HG03095 (cell line): ENCODE measurements around the gene PCDH1.
"Not testable (repeated sequence)": the region's sequence is repeated elsewhere in the genome, so short reads cannot be mapped to it uniquely, and the experiment has no call there.

ENCODE experiments used
- ATAC-seq: cut with Tn5 transposase; IDR thresholded peaks from one replicate; pipeline ENCODE4 v1.9.1; 2021; ENCODE audit warnings: moderate library complexity; ENCODE audit not compliant: unreplicated experiment

Gene PCDH1

DNA sequence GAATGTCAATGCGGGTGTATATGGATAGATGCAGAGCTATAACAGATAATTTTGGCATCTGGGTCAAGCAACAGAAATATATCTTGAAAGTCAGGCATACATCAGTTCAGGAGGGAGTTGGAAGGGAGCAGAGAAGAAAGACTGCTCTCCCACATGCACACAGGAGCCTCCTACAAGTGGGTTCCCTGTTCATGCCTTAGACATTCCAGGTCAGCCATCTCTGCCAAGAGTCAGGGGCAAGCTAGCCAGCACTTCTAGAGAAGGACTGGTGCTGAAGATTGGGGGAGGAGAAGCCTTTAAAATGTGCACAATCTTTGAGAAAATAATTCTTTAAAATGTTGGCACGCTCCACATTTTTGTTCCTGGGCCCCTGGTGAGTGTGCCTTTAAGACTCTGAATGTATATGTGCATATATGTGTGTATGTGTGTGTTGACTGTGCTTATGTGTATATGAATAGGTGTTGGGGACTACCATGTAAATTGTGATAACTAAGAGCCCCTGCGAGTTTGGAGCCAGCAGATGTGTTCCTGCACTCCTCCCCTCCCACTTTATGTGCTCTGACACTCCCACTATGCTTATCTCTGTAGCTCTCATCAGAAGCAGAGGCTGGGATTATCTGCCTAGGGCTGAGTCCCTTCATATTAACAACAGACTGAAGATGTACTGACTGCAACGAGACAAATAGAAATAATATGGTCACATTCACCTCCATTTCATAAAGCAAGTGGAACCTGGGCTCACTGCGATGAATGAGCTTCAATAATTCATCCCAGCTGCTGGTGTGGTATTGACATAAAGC lies 24.0 kb upstream of the PCDH1 start:
- no peak for ATAC-seq

- ATAC-seq: no peak
Observed at GRCh38 chr5:141898448-141899049, 20.3 kb upstream of the PCDH1 start.

- ATAC-seq: no peak
Observed at GRCh38 chr5:141897425-141897824, 19.2 kb upstream of the PCDH1 start.

DNA sequence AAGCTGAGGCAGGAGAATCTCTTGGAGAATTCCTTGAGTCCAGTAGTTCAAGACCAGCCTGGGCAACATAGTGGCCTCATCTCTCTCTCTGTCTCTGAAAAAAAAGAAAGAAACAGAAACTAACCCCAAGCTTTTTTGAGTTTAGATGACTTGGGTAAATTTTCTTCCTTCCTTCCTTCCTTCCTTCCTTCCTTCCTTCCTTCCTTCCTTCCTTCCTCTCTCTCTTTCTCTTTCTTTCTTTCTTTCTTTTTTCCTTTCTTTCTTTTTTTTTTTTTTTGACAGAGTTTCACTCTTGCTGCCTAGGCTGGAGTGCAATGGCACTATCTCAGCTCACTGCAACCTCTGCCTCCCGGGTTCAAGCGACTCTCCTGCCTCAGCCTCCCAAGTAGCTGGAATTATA lies 12.2 kb upstream of the PCDH1 start:
- not testable (repeated sequence) for ATAC-seq

GRCh38 chr5:141889282-141889871 lies 11.2 kb upstream of the PCDH1 start:
- ATAC-seq: no peak

- ATAC-seq: no peak
Observed at GRCh38 chr5:141883892-141884318, 5.7 kb upstream of the PCDH1 start.

GRCh38 chr5:141883184-141883891 lies 5.1 kb upstream of the PCDH1 start:
- ATAC-seq: no peak

DNA sequence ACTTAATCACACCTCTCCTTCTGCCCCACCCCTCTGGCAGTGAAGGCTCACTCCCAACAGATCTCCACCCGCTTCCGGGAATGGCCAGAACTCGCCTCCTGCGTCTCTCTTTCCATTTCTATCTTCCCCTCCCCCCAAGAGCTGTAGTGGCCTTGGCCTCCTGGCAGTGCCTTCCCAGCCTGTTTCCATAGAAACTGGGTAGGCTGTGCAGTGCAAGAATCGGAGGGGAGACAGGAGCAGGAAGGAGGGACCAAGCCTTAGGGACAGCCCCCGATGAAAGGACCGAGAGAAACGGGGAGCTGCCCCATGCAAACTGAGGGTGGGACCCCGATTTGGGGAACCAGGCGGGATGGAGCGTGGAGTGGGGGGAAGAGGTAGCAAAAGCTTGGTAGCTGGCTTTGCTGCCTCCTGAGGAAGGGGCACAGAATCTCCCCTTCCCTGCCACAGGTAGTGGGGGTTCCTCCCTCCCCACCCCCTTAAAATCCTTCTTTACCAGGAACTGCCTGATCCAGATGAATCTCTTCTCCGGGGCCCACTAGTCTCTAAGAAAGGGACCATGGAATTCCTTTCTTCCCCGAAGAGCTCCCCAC lies 4.5 kb upstream of the PCDH1 start:
- no peak for ATAC-seq

DNA sequence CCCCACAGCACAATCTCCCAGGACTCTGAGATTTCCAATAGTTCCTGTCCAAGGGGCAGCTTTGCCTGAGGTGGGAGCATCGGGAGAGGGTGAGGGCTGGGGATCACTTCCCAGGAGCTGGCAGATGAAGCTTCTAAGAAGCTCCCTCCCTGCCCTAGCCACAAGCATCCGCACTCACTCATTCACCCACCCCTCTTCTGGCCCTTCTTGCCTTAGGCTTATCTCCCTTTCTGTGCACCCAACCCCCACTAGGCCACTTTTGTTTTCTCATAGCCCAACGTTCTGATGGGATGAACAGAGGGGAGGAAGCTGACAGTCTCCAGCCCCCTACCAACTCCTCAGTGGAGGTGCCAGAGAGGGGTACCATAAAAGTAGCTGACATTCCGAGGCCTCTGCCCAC lies 3.7 kb upstream of the PCDH1 start:
- no peak for ATAC-seq

GRCh38 chr5:141880961-141881801 lies 3.0 kb upstream of the PCDH1 start:
- ATAC-seq: no peak

DNA sequence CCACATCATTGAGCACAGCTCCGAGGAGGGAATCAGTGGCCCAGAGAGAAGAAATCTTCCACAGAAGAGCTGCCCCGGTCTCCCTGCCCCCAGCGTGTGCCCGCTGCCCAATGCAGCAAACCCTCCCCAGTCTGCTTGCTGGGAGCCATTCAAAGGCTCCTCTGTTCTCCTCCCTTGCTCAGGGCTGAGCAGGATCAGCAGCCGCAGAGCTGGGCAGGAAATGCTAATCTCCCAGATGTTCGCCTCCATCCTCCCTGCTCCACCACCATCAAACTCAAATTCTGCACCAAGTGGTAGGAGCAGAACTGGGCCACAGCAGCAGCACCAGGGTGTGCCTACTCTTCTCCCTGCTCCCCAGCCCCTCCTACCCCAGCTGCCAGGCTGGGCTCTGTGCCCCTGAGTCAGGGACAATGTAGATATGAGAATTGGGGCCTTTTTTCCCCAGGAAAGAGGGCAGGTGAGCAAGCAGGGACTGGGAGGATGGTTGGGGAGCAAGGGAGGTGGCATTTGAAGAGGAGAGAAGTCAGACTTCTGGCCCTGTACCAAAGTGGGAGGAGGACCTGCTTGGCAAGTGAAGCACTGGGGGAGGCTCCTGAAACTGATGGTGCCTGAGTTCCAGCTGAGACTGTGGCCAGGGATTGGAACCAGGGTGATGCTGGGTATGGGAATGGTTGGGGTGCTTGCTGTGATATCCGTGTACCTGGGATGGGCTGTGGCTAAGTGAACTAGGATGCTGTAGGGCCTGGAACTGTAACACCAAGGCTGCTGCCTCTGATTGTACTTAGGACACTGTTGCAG lies 1.9 kb upstream of the PCDH1 start:
- no peak for ATAC-seq

- ATAC-seq: no peak
Observed at GRCh38 chr5:141879426-141879759, 1.2 kb upstream of the PCDH1 start.

DNA sequence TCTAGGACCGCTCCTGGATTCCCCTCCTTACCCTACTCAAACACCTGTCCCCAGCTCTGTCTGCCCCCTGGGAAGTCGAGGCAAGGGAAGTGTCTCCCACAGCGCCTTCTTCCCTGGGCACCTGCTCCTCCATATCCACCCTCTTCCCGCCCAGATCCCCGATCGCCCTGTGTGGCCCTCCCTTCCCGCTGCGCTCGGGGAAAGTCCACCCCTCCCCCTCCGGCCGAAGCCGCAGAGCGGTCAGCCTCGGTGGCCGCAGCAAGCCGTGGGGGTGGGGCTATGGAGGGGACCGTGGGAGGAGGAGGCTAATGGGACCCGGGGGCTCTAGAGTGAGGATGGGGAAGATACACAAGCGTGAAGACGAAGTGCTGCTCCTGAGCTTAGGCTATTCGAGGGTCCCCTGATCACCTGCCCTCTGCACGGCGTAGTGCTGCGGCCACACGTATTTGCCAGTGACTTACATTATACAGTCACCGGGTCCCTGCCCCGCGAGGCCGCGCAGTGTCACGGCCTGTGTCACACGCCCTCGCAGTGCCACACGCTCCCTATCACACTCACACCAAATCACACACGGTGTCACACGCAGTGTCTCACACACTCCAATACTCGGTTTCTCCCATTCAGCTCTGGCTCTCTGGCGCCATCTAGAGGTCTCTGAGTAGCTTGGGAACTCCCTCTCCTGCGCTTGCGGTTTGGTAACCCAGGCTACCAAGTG lies 658 bp upstream of the PCDH1 start:
- ATAC-seq: peak; percentile 86

DNA sequence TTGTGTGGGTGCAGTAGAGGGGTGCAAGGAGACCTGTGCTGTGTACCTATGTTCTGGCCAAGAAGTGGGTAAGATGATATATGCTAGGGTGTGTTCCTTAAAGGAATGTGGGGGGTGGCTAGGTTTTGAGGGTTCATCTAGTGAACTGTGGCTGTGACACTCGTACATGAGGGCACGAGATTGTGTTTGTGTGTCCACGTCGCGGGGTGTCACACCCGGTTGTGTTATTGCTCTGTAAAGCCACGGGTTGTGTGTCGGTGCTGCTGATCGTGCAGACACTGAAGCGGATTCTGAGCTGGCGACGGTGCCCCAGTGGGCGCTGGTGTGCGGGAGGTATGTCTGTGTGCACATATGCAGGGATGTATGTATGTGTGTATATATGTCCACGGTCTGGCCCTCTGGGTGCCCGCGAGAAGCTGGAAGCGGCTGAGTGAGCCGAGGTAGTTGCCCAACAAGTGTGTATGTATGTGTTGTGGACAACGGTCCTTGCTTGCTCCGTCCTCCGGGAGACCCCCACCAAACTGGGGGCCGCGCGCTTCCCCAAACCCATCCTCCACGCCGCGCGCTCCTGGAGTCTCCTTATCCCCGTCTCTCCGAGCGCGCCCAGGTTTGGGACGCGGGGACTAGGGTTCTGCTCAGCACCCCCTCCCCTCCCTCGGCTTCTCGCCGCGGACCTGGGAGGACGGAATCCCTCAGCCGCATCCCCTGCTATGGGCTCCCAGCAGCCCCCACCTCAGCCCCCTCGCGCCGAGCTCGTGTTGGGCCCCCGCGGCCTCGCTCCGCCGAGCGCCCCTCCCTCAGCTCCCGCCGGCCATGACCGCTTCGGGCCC lies 639 bp downstream of the PCDH1 start:
- no peak for ATAC-seq

GRCh38 chr5:141876628-141877355 lies 1.4 kb downstream of the PCDH1 start:
- ATAC-seq: no peak

DNA sequence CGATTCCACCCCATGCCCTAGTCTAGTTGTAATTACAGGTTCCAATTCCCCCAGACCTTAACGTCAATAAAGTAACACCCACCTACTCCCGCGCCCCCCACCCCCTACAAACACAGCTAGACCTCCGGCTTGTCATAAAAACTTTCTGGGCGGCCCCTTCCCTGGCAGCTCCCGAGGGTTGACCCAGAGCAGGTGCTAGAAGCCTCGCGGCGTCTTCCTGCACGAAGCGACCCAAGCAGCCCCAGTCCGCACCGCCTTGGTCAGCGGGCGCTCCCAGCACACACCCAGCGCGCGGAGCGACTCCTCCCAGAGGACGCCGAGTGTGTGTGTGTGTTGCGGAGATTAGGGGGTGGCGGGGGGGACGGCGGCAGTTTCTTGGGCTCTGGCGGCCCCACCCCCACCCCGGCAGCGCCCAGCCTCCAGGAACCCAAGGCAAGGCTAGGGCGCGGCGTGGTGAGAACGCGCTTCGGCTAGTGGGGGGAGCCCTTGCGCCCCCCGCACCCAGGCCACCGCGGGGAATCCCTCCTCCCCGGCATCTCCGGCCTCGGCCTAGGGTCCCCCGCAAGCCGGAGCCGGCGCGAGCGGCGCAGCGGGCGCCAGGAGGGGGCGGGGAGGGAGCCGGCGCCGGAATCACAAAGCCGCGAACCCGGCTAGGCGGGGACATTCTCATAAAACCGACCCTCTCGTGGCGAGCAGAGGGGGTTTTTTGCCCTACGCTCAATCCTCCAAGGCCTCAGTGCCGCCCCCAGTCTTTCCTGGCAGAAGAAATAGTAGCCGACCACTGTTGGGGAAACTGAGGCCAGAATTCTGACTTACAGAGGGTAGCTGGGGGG lies 2.2 kb downstream of the PCDH1 start:
- no peak for ATAC-seq
